GM13977 (cell line): ENCODE measurements around the gene ATN1.

Source experiments
- DNase-seq: peaks from one replicate; pipeline ENCODE4 v3.0.0; 2012; ENCODE audit warnings: low spot score
- in situ Hi-C: fragments of 300-500 bp; cut with MboI; formaldehyde crosslinking; loops from one replicate; pipeline ENCODE4 v1.12.0; 2022; ENCODE audit warnings: low sequenced_read_pairs, low pct_unique_long_range_greater_than_20kb, mixed read lengths, inconsistent platforms; ENCODE audit not compliant: unreplicated experiment
- TF ChIP-seq, protein P1 (sequence below): IDR thresholded peaks from 2 replicates; pipeline ENCODE4 v1.5.1; 2012; ENCODE audit warnings: mild to moderate bottlenecking, control low read depth; ENCODE audit not compliant: insufficient read depth; ENCODE audit errors: extremely low read depth, missing control alignments

The ATN1 gene

GRCh38 chr12:6981152-6982052 is 53.6 kb downstream of the ATN1 start:
- TF ChIP-seq, protein P1, sequence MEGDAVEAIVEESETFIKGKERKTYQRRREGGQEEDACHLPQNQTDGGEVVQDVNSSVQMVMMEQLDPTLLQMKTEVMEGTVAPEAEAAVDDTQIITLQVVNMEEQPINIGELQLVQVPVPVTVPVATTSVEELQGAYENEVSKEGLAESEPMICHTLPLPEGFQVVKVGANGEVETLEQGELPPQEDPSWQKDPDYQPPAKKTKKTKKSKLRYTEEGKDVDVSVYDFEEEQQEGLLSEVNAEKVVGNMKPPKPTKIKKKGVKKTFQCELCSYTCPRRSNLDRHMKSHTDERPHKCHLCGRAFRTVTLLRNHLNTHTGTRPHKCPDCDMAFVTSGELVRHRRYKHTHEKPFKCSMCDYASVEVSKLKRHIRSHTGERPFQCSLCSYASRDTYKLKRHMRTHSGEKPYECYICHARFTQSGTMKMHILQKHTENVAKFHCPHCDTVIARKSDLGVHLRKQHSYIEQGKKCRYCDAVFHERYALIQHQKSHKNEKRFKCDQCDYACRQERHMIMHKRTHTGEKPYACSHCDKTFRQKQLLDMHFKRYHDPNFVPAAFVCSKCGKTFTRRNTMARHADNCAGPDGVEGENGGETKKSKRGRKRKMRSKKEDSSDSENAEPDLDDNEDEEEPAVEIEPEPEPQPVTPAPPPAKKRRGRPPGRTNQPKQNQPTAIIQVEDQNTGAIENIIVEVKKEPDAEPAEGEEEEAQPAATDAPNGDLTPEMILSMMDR, result no peak
- in situ Hi-C loops, result no loop called here
- no peak for DNase-seq

DNA sequence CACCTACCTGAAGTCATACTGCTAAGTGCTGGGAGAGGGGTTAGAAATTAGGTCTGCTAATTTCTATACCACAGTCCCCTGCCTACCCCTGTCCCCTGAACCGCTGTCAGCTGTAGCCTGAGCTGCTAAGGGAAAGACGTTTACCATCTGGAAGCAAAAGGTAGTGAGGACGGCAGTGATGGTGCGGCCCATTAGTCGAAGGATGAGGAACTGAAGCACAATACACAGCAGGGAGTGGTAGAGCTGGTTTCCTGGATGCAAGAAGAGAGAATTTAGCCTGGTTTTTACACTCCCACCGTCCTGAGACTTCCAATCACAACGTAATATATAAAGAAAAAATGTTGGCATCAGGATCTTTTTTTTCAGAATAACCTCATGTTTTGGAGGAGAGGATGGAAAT is 54.8 kb downstream of the ATN1 start:
- TF ChIP-seq, protein P1, result no peak
- in situ Hi-C loops, result no loop called here
- no peak for DNase-seq

DNA sequence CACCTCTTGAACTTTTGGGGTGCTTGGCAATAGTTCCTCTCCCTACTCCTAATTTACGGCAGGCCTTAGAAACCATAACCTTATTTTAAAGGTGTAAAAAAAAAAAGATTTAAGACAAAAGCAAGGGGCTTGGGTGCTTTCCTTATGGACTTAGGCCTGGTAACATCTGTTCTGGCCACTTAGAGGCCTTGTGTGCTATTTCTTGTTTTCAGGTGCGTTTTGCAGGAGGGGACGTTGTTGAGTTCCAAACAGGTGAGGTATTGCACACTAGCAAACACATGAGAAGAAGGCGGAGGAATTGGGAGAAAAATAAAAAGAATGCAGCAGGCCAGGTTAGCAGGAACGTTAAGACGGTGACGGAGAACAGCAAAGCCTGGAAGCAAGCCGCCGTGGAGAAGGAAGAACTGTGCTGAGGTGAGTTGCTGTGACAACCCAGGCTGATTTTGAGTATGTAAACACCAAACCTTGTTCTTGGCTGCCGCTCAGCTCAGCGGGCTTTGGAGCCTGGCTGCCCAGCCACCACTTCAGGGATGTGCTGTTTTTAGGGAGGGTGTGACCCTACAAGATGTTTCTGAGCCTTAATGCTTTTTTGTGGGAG is 60.3 kb downstream of the ATN1 start:
- no peak for DNase-seq
- TF ChIP-seq, protein P1, result no peak
- in situ Hi-C loops, result no loop called here
